ENCODE results near the gene DCC. TPM values are rescaled to one million over a fixed set of nuclear protein-coding genes. Genes with fewer than 3 reads are reported as not detected.

DCC gene
- total RNA-seq, 1 experiment from 2014 or later = 0.39 TPM

GRCh38 chr18:53135654-53136053 lies 795.7 kb downstream of the DCC start:
- H3K4me1 Mint-ChIP-seq (ENCODE audit: low read depth, unreplicated experiment) = no peaks in the 10 kb centered on the region
- TF ChIP-seq, protein P1, sequence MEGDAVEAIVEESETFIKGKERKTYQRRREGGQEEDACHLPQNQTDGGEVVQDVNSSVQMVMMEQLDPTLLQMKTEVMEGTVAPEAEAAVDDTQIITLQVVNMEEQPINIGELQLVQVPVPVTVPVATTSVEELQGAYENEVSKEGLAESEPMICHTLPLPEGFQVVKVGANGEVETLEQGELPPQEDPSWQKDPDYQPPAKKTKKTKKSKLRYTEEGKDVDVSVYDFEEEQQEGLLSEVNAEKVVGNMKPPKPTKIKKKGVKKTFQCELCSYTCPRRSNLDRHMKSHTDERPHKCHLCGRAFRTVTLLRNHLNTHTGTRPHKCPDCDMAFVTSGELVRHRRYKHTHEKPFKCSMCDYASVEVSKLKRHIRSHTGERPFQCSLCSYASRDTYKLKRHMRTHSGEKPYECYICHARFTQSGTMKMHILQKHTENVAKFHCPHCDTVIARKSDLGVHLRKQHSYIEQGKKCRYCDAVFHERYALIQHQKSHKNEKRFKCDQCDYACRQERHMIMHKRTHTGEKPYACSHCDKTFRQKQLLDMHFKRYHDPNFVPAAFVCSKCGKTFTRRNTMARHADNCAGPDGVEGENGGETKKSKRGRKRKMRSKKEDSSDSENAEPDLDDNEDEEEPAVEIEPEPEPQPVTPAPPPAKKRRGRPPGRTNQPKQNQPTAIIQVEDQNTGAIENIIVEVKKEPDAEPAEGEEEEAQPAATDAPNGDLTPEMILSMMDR (IDR thresholded peaks at IDR 0.05; ENCODE audit: insufficient read depth in 1 of 2, low read depth in 1 of 2, low read length in 1 of 2, severe bottlenecking in 1 of 2, unreplicated experiment in 1 of 2) = no peak
- BruUV-seq (replicated peaks) = no TSS peak
- no peaks in the 10 kb centered on the region for H3K9me3 Mint-ChIP-seq (ENCODE audit: unreplicated experiment)
- H3K4me3 Mint-ChIP-seq (ENCODE audit: unreplicated experiment) = no peak overlapping the region
- H3K27ac Mint-ChIP-seq (ENCODE audit: unreplicated experiment) = no peak overlapping the region
- no peaks in the 10 kb centered on the region for H3K36me3 Mint-ChIP-seq (ENCODE audit: insufficient read depth, unreplicated experiment)
- no peaks in the 10 kb centered on the region for H3K4me1 ChIP-seq
- no peaks in the 10 kb centered on the region for H3K27me3 ChIP-seq (replicated peaks; ENCODE audit: control insufficient read depth, insufficient read depth, low read length)
- H3K36me3 ChIP-seq (ENCODE audit: control insufficient read depth, insufficient read depth, low read length) = no peaks in the 10 kb centered on the region
- DNase-seq = no peak
- H3K9me3 ChIP-seq = no peaks in the 10 kb centered on the region
- H3K27me3 Mint-ChIP-seq (ENCODE audit: insufficient read depth, unreplicated experiment) = peaks cover 3% of the 10 kb centered on the region
- ChIA-PET CTCF (no interaction called here), POLR2A (no interaction called here)
- intact Hi-C loops (cut with micrococcal nuclease; ENCODE audit: unreplicated experiment) = no loop called here
- no peak overlapping the region for H3K4me3 ChIP-seq (ENCODE audit: low read depth, low read length)

DNA sequence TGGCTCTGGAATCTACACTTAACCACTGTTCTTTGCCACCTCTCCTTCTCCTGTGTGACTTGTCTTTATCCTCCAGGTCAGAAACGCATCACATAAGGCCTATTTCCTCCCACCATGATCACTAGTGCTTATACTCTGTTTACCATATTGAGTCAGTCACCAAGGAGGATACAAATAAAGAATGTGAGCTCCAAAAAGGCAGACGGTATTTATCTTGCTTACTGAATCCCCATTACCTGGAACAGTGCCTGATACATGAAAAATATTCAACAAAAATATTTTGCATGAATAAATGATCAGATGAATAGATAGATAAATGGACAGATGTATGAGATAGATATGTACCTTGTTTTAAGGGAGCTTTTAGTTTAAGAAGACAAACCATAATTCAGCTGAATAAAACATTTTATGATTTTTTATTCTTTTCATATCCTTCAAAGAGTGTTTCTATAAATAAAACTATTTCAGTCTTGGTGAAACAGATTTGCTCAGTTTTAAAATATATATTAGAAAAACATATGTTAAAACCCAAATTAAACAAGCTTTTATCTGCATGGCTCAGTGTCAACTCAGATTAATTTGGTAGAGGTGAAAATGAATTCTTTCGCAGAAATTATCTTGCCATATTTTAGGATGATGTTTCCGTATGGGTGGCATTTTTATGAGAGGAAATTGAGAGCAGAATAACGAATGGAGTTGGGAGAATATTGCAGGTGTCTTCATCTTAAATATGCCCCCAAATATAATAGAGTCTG lies 799.9 kb downstream of the DCC start:
- Histone ChIP-seq H3K4me1 (no peaks in the 10 kb centered on the region), H3K36me3 (ENCODE audit: control insufficient read depth, insufficient read depth, low read length) (no peaks in the 10 kb centered on the region), H3K27me3 (replicated peaks; ENCODE audit: control insufficient read depth, insufficient read depth, low read length) (no peaks in the 10 kb centered on the region), H3K4me3 (ENCODE audit: low read depth, low read length) (no peak overlapping the region), H3K9me3 (no peaks in the 10 kb centered on the region)
- TF ChIP-seq, protein P1 (IDR thresholded peaks at IDR 0.05; ENCODE audit: insufficient read depth in 1 of 2, low read depth in 1 of 2, low read length in 1 of 2, severe bottlenecking in 1 of 2, unreplicated experiment in 1 of 2) = no peak
- intact Hi-C loops (cut with micrococcal nuclease; ENCODE audit: unreplicated experiment) = no loop called here
- BruUV-seq (replicated peaks) = no TSS peak
- DNase-seq = no peak
- Mint-ChIP-seq H3K4me1 (ENCODE audit: low read depth, unreplicated experiment) (no peaks in the 10 kb centered on the region), H3K27ac (ENCODE audit: unreplicated experiment) (no peak overlapping the region), H3K27me3 (ENCODE audit: insufficient read depth, unreplicated experiment) (no peaks in the 10 kb centered on the region), H3K36me3 (ENCODE audit: insufficient read depth, unreplicated experiment) (no peaks in the 10 kb centered on the region), H3K9me3 (ENCODE audit: unreplicated experiment) (no peaks in the 10 kb centered on the region), H3K4me3 (ENCODE audit: unreplicated experiment) (no peak overlapping the region)
- ChIA-PET POLR2A (no interaction called here), CTCF (no interaction called here)

DNA sequence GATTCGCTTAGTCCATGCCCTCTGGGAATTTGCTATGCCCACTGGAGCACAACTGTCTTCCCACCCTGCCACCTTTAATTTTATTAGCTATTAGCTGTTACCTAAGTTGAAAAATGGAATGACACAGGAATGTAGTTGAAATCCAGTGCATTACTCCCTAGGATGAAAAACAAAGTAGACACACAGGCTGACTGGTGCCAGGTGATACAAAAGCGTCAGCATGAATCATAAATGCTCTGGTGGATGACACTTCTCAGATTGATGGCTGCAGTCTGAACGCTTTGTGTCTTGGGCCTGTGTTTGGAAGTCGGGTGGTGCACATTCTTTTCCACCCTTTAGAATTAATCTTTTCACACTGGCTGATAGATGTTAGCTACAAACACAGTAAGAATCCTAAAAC lies 802.0 kb downstream of the DCC start:
- Mint-ChIP-seq H3K36me3 (ENCODE audit: insufficient read depth, unreplicated experiment) (no peaks in the 10 kb centered on the region), H3K4me3 (ENCODE audit: unreplicated experiment) (no peak overlapping the region), H3K27ac (ENCODE audit: unreplicated experiment) (no peak overlapping the region), H3K27me3 (ENCODE audit: insufficient read depth, unreplicated experiment) (no peaks in the 10 kb centered on the region), H3K9me3 (ENCODE audit: unreplicated experiment) (no peaks in the 10 kb centered on the region), H3K4me1 (ENCODE audit: low read depth, unreplicated experiment) (no peaks in the 10 kb centered on the region)
- H3K27me3 ChIP-seq (replicated peaks; ENCODE audit: control insufficient read depth, insufficient read depth, low read length) = no peaks in the 10 kb centered on the region
- no peaks in the 10 kb centered on the region for H3K36me3 ChIP-seq (ENCODE audit: control insufficient read depth, insufficient read depth, low read length)
- intact Hi-C loops (cut with micrococcal nuclease; ENCODE audit: unreplicated experiment) = no loop called here
- BruUV-seq (replicated peaks) = no TSS peak
- H3K9me3 ChIP-seq = no peaks in the 10 kb centered on the region
- H3K4me3 ChIP-seq (ENCODE audit: low read depth, low read length) = no peak overlapping the region
- ChIA-PET POLR2A (no interaction called here), CTCF (no interaction called here)
- TF ChIP-seq, protein P1 (IDR thresholded peaks at IDR 0.05; ENCODE audit: insufficient read depth in 1 of 2, low read depth in 1 of 2, low read length in 1 of 2, severe bottlenecking in 1 of 2, unreplicated experiment in 1 of 2) = no peak
- DNase-seq = no peak
- H3K4me1 ChIP-seq = no peaks in the 10 kb centered on the region

All from Caco-2 (cell line).